Fibroblast of pulmonary artery (primary cell): Measurements from ENCODE around the gene EIF2B2.
A peak's percentile ranks its signal among the peaks of the same experiment; 100 is the strongest.

Experiments used
- DNase-seq: peaks from one replicate; pipeline ENCODE4 v3.0.0-alpha.2; 2010; ENCODE audit warnings: low read depth
- H3K4me3 ChIP-seq: replicated peaks from 2 replicates; pipeline ENCODE4 v1.5.1; 2011; ENCODE audit warnings: low read depth, mild to moderate bottlenecking, control low read depth, low read length, moderate library complexity
- CTCF ChIP-seq: IDR thresholded peaks from 2 replicates; pipeline ENCODE4 v1.5.1; 2011; ENCODE audit warnings: mild to moderate bottlenecking, control low read depth, low read length, inconsistent platforms; ENCODE audit errors: missing control alignments

The EIF2B2 gene

GRCh38 chr14:75048101-75048500, 45.4 kb downstream of the EIF2B2 start:
- no peak overlapping the region for H3K4me3 ChIP-seq
- no peak for TF ChIP-seq CTCF
- DNase-seq, result no peak

GRCh38 chr14:75049136-75049535, 46.4 kb downstream of the EIF2B2 start:
- no peak for DNase-seq
- no peak overlapping the region for H3K4me3 ChIP-seq
- no peak for TF ChIP-seq CTCF

- DNase-seq, result peak; percentile 33
- TF ChIP-seq CTCF, result no peak
- no peak overlapping the region for H3K4me3 ChIP-seq
Observed at GRCh38 chr14:75049731-75050201, 47.0 kb downstream of the EIF2B2 start.

GRCh38 chr14:75050852-75051555, 48.3 kb downstream of the EIF2B2 start, which contains the start of gene MLH3:
TSS of gene MLH3 (minus strand) at chr14:75051467. CDS start at chr14:75049655, 1,812 bp downstream.
- peak within 1 kb of the TSS; percentile 57 for H3K4me3 ChIP-seq
- no peak for TF ChIP-seq CTCF
- DNase-seq, result peak; percentile 82

DNA sequence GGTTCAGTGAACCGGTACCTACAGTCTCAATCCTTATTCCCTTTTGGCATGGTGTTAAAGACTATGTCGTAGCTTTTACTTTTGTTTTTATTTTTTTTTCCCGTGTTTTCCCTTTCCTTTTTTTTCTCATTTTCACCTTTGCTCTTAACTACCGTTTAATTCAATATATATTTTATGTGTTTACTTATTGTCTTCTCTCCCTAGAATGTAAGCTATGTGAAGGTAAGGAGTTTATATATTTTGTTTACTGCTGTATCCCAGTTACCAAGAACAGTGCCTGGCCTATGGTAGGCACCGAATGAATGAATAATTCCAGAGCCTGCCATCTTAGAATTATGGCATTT, 48.8 kb downstream of the EIF2B2 start:
- H3K4me3 ChIP-seq, result peak overlapping the region; percentile 57
- no peak for DNase-seq
- no peak for TF ChIP-seq CTCF

DNA sequence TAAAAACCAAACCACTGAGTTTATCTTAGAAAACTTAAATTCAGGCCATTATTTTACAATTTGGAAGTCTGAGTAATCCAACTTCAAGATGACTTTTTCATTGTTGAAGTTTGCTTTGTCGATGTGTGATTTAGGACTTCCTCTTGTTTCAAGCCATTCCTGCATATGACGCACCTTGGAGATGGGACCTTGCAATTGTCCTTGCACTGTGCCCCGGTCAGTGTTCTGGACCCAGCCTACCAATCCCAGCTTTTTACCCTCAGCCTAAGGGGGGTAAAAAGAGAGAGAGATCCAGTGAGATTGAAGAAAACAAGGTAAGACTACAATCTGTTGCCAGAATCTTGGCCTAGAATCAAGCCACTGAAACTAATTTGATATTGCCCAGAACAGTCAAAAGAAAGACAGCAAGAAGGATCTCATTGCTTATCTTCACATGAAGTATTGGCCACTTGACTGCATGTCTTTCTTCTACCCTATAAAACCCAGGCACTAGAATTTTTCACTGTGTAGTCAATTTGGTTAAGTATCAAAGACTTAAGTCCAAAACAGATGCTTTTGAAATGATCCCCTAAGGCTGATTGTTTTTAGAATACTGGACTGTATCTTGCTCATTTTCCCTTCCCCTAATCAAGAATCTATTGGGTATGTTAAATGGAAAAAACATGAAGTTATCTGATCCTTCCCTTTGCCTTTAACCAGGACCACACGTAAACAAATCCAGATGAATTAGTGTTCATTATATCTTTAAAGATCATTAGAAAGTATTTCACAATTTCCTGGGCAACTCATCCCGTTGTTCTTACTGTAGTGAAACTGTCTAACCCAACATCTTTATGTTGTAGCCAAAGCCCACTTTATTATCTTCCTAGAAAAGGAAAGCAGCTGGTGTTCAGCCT, 50.9 kb downstream of the EIF2B2 start:
- no peak overlapping the region for H3K4me3 ChIP-seq
- no peak for TF ChIP-seq CTCF
- DNase-seq, result peak; percentile 10
